ENCODE data around the gene CPXM1. TPM values are rescaled to one million over a fixed set of nuclear protein-coding genes. Genes with fewer than 3 reads are reported as not detected.

CPXM1 gene
- total and polyA plus RNA-seq, 10 of the 15 experiments (the other 5 are each of a cell fraction or from before 2014, with no cell fraction given), result 0.22 to 3.9 (median 0.63) TPM; not detected in 2

DNA sequence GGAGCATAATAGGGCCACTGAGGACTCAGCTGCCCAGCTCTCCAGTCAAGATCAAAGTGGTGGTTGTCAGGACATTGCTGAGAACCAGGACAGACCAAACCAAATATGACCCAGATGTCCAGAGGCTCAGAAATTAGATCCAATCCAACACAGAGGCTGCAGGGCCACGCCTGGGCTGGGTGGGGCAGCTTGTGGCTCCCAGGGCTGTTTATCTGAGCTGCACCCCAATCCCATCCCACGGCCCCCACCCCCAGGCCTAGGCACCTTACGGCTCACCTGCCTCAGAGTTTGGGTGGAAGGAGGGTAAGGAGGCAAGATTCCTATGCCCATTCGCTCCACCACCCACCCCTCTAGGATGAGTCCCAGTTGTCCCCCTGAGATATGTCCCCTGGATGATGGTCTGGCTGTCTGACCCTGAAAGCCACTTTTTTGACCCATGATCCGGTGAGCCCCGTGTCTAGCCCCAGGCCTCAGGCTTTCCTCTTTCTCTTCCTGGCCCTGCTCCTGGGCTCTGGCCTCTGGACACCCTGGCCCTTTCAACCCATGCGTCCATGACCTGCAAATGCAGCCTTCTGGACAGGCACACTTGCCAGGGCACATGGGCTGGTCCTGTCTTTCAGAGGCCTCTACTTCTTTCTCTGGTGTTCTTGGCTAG is 40.0 kb downstream of the CPXM1 start:
- Histone ChIP-seq H4K20me1 (ENCODE audit: control insufficient read depth, insufficient read depth) (no peaks in the 10 kb centered on the region), H3K27ac (ENCODE audit: control insufficient read depth, insufficient read depth) (no peak overlapping the region), H3K4me1 (ENCODE audit: control insufficient read depth, insufficient read depth, low read length) (no peaks in the 10 kb centered on the region), H3K36me3 (ENCODE audit: control insufficient read depth in 2 of 2, insufficient read depth in 2 of 2, low read length in 1 of 2) (no peaks in the 10 kb centered on the region), H3K9me3 (replicated peaks; ENCODE audit: control insufficient read depth, insufficient read depth, low read length) (no peaks in the 10 kb centered on the region), H3K9ac (ENCODE audit: control insufficient read depth, insufficient read depth, low read length) (no peak overlapping the region), H3K27me3 (replicated peaks in 1 of 2; ENCODE audit: control insufficient read depth in 2 of 2, insufficient read depth in 2 of 2, low read length in 1 of 2) (no peaks in the 10 kb centered on the region; a peak in 1 of 4 replicates), H3K4me3 (no peak overlapping the region), H3K4me2 (ENCODE audit: control insufficient read depth, insufficient read depth) (no peak overlapping the region), H3K79me2 (ENCODE audit: control insufficient read depth, insufficient read depth, low read length) (no peaks in the 10 kb centered on the region), H2AFZ (ENCODE audit: control insufficient read depth, low read depth, low read length) (no peak overlapping the region)
- SMC1A ChIA-PET (ENCODE audit: uncharacterized antibody, unreplicated experiment), result no interaction called here
- intact Hi-C loops (cut with micrococcal nuclease; ENCODE audit: unreplicated experiment), result no loop called here
- 31% methylated on average over 7 of the region's 7 CpGs for WGBS (ENCODE audit: insufficient coverage, insufficient replicate concordance, low lambda C conversion rate, missing lambda C conversion rate)
- ATAC-seq (no peak), FAIRE-seq (no peak), DNase-seq (ENCODE audit: low read depth, low spot score) (no peak)
- RAD21 ChIA-PET (ENCODE audit: unreplicated experiment), result no interaction called here
- TF ChIP-seq, protein P1, sequence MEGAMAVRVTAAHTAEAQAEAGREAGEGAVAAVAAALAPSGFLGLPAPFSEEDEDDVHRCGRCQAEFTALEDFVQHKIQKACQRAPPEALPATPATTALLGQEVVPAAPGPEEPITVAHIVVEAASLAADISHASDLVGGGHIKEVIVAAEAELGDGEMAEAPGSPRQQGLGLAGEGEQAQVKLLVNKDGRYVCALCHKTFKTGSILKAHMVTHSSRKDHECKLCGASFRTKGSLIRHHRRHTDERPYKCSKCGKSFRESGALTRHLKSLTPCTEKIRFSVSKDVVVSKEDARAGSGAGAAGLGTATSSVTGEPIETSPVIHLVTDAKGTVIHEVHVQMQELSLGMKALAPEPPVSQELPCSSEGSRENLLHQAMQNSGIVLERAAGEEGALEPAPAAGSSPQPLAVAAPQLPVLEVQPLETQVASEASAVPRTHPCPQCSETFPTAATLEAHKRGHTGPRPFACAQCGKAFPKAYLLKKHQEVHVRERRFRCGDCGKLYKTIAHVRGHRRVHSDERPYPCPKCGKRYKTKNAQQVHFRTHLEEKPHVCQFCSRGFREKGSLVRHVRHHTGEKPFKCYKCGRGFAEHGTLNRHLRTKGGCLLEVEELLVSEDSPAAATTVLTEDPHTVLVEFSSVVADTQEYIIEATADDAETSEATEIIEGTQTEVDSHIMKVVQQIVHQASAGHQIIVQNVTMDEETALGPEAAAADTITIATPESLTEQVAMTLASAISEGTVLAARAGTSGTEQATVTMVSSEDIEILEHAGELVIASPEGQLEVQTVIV (IDR thresholded peaks at IDR 0.05; ENCODE audit: borderline replicate concordance, partially characterized antibody), result no peak
- TF ChIP-seq, protein P2, sequence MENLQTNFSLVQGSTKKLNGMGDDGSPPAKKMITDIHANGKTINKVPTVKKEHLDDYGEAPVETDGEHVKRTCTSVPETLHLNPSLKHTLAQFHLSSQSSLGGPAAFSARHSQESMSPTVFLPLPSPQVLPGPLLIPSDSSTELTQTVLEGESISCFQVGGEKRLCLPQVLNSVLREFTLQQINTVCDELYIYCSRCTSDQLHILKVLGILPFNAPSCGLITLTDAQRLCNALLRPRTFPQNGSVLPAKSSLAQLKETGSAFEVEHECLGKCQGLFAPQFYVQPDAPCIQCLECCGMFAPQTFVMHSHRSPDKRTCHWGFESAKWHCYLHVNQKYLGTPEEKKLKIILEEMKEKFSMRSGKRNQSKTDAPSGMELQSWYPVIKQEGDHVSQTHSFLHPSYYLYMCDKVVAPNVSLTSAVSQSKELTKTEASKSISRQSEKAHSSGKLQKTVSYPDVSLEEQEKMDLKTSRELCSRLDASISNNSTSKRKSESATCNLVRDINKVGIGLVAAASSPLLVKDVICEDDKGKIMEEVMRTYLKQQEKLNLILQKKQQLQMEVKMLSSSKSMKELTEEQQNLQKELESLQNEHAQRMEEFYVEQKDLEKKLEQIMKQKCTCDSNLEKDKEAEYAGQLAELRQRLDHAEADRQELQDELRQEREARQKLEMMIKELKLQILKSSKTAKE (IDR thresholded peaks at IDR 0.05; ENCODE audit: low read depth, poor library complexity, severe bottlenecking), result no peak
- TF ChIP-seq BRCA1 (IDR thresholded peaks at IDR 0.05; ENCODE audit: low read depth, low read length), result no peak
- TF ChIP-seq NBN (IDR thresholded peaks at IDR 0.05), result no peak
- TF ChIP-seq CBX3 (IDR thresholded peaks at IDR 0.05; ENCODE audit: borderline replicate concordance, low read depth), result no peak
- TF ChIP-seq KLF5 (IDR thresholded peaks at IDR 0.05; ENCODE audit: partially characterized antibody), result no peak
- no peak for TF ChIP-seq JUND (IDR thresholded peaks at IDR 0.05; ENCODE audit: low read depth, low read length)
- no peak for TF ChIP-seq NR2C2 (IDR thresholded peaks at IDR 0.05; ENCODE audit: borderline replicate concordance, control insufficient read depth, insufficient read length, low read depth)
- TF ChIP-seq, protein P3, sequence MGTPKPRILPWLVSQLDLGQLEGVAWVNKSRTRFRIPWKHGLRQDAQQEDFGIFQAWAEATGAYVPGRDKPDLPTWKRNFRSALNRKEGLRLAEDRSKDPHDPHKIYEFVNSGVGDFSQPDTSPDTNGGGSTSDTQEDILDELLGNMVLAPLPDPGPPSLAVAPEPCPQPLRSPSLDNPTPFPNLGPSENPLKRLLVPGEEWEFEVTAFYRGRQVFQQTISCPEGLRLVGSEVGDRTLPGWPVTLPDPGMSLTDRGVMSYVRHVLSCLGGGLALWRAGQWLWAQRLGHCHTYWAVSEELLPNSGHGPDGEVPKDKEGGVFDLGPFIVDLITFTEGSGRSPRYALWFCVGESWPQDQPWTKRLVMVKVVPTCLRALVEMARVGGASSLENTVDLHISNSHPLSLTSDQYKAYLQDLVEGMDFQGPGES (IDR thresholded peaks at IDR 0.05), result no peak
- POLR2A ChIA-PET, result no interaction called here
- CTCF ChIA-PET, result no interaction called here
- no TSS peak for BruUV-seq (replicated peaks)
- in situ Hi-C loops (cut with MboI), result no loop called here
